T-helper 1 cell (primary cell): ENCODE results near the gene F2RL2.
"Not testable (repeated sequence)": the region's sequence is repeated elsewhere in the genome, so short reads cannot be mapped to it uniquely, and the experiment has no call there.

ENCODE experiments used
- DNase-seq, 5 donors: peaks; one replicate each; pipeline ENCODE4 v3.0.0-alpha.2; 2012 to 2020

Gene F2RL2

DNA sequence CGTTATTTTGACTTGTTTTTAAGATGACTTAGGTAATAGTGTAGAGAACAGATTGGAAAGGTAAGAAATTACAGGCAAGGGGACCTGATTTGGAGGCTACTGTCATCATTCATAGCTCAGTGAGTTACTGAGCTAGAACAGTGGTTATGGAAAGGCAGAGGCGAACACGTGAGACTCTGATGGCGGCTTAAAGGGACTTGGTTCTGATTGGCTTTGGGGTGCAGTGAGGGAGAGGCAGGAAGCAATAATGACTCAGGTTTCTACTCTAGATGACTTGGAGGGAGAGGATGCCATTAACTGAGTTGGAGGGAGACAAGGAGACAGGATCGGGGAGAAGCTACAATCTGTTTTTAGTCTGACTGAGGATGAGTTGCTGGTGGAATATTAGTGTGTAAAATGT lies 3.0 kb downstream of the F2RL2 start:
- peak in 1 of 5 donors; percentile 13 for DNase-seq

DNA sequence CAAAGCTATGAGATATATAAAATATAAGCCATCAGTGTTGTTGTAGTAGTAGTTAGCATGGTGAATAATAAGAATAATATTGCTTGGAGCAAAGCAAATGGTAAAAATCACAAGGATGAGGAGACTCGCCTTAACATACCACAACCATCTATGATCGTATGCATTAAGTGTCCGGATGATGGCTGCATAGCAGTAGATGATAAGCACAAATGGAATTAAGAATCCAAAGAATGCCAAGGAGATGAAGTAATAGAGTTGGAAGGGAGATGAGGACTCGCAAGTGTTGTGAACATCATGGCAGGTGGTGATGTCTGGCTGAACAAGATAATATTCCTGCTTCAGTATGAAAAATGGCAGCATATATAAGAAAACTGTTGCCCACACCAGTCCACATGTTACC lies 5.5 kb downstream of the F2RL2 start:
- DNase-seq = no peak

DNA sequence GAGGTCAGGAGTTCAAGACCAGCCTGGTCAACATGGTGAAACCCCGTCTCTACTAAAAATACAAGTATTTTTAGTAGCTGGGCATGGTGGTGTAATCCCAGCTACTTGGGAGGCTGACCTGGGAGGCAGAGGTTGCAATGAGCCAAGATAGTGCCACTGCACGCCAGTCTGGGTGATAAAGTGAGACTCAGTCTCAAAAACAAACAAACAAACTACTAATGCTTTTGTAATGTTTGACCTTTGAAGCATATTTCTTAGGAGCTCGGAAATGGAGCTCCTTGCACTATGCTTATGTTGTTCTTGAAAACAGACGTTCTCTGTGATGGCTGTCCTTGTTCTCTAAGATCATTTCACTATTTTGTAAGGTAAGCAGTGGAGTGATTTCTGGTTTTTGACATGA lies 6.0 kb downstream of the F2RL2 start:
- DNase-seq = no peak

GRCh38 chr5:76616206-76616605 lies 7.0 kb downstream of the F2RL2 start:
- DNase-seq = no peak

DNA sequence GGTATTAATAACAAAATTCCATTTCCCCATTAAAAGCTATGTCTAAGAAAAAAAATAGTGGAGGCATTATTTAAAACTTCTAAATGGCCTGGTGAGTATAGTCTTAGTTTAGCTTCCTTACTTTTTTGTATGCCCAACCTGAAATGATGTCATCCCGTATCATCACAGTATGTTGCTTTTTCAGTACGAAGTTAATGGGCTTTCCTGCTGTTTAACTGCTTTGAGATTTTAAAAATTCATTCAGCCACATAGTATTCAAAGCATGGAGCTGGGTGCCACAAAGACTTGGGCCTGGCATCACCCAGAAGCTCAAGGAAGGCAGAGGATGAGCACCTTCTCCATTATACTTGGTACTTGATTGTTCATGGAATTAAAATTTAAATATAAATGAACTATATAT lies 7.4 kb downstream of the F2RL2 start:
- DNase-seq = no peak

DNA sequence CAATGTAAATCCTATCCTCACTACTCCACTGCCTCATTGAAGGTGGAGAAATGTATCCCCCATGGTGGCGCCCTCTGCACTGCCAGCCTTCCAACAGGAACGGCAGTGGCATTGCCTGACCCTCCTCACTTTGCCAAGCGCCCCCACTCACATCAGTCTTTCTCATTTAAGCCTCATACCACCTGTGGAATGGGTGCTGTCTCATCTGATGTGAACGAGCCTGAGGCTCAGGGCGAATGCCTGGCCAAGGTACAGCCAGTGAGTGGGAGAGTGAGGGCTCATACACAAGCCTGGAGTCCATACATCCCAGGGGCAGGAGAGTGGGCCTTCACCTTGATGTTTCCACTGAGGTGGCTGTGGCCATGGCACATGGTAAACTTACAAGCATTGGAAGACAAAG lies 10.3 kb downstream of the F2RL2 start:
- DNase-seq = no peak

DNA sequence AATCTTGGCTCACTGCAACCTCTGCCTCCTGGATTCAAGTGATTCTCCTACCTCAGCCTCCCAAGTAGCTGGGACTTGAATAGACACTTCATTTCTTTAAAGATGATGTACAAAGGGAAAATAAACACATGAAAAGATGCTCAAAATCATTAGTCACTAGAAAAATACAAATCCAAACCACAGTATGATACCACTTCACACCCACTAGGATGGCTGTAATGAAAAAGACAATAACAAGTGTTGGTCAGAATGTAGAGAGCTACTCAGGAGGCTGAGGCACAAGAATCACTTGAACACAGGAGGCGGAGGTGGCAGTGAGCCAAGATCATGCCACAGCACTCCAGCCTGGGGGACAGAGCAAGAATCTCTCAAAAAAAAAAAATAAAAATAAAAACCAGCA lies 13.0 kb downstream of the F2RL2 start:
- no peak for DNase-seq

GRCh38 chr5:76608833-76609232 lies 14.4 kb downstream of the F2RL2 start:
- DNase-seq = peak in 1 of 5 donors; percentile 44

DNA sequence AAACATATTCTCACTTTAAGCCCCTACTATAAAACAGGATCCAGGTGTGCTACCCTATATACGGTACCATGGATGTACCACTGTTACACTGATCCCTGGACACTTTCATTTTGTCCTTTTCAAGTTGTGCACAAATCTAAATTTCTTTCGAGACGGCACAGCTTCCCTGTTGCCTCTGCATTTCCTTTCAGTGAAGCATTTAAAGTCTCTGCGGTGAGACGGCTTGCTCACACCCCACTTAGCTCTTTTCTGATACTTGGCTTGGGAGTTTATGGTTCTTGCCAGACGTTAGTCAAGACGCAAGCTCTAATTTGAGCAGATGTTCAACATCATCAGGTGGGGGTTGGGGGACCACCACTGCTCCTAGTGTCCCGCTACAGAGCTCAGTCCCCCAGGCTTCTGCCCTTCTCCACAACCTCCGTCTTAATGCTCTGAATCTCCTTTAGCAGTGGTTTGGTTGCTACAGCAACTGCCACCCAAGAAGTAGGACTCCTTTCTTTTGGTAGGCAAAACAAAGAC lies 15.8 kb downstream of the F2RL2 start:
- no peak for DNase-seq

- DNase-seq = no peak
These were observed 16.5 kb downstream of the F2RL2 start for GRCh38 chr5:76606701-76607100.

- no peak for DNase-seq
These were observed 18.4 kb downstream of the F2RL2 start for GRCh38 chr5:76604838-76605237.

GRCh38 chr5:76603991-76604390 lies 19.2 kb downstream of the F2RL2 start:
- DNase-seq = not testable (repeated sequence)

DNA sequence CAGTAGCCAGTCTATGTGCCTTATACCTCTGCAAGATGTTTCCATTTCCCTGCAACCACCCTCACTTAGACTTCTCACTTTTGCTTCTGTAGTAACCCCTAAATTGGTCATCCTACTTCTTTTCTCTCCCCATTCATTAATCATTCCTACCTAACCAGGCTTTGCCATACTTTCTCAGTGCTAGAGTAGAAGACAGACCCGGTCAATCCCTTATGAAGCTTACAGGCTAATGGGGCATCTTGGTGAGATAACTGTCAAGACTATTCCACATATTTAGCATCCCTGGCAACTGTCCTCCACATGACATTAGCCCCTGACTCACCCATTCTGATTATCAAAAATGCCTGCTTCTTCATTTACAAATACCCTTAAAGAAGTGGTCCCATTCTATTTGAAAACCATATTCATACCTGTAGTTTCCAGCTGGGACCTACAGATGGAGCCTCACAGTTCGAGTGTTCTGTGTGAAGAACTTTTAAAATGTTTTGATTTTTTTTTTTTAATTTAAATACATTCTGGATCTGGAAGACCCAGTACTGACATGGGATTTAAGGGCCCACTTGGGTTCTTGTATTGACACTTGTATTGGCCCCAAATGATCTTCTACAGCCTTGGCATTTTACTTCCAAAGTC lies 21.0 kb downstream of the F2RL2 start:
- no peak for DNase-seq

DNA sequence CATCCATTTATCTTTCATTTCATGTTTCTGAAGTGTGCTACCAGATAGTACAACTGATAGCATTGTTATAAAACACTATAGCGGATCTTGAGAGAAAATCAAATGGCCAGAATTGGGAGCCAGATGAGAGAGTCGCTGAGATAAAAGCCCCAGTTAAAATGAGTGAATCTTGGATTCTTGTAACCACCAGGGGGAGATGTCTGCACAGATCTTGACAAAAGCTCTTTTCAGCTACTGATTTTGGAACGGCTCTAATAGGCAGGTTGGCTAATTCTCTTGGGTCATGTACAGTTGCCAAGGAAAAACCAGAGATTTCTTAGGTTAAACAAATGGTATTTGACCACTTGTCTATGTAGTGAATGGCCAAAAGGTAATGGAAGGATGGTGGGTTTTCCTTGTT lies 21.7 kb downstream of the F2RL2 start:
- DNase-seq = peak in 2 of 5 donors; percentile 15 to 62

- DNase-seq = no peak
These were observed 22.5 kb downstream of the F2RL2 start for GRCh38 chr5:76600716-76601115.

DNA sequence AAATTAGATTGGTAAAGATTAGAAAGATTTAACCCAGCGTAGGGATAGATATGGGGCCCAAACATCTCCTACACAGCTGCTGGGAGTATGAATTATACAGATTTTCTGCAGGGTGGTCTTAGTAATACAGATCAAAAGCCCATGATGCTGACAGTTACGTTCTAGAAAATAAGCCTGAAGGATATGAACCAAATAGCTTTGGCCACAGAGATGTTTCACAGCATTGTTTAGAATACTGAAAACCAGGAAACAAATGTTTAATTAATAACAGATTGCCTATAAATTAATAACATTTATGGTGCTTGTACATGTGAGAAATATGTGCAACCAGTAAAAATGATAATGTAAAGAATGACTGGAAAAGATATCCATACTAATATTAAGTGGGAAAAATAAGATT lies 24.7 kb downstream of the F2RL2 start:
- DNase-seq = no peak

- DNase-seq = no peak
These were observed 27.3 kb downstream of the F2RL2 start for GRCh38 chr5:76595755-76596481.

DNA sequence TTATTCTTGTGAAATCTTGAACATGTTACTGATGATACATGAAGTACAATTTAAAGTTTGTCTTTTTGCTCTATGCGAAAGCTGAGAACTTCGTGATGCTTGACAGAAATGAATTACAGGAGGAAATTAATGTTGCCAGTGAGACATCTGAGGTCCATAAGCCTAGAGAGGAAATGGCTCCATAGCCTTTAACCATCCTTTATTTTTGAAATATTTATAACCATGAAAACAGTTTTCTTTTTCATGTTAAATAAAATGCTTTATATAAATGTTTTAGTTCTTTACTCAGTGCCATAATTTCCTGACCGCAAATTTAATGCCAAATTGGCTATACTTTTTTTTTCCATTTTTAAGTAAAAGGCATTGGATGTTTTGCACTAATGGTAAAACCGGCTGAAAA lies 29.1 kb downstream of the F2RL2 start:
- no peak for DNase-seq

GRCh38 chr5:76592692-76593091 lies 30.5 kb downstream of the F2RL2 start:
- DNase-seq = no peak

- no peak for DNase-seq
These were observed 31.8 kb downstream of the F2RL2 start for GRCh38 chr5:76591366-76591765.

DNA sequence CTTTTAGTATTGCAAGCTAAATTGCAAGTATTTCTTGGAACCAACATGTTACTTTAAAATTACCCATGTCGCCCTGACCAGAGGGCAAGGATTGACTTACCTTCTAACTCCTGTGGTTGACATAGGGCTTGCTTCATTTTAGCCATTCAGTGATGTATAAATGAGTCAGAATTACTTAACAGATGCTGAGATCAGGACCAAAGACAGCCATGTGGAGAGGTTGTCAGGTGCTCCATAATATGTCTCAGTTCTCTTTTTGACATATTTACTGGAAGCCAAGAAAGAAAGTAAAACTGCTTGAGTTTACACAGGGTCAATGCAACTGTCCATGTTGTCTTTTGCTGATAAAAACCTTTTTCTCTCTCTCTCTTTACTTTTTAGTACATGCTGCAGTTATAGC lies 33.2 kb downstream of the F2RL2 start:
- peak in 1 of 5 donors; percentile 40 for DNase-seq

DNA sequence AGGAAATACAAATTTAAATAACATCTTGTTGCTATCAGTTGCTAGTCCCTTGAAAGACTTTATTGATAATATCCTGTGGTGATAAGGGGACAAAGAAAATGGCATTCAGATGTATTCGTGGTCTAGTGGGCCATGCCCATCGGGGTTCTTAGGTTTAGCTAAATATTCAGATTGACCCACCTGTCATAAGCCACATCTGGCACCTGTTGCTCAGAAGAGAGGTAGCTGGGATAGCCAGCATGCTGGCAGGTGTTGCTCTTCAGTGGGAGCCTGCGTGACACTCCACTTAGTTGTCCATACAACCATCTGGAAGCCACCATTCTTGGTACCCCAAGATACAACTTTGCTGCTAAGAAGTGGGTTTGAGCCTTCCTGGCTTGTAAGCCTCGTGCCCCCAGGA lies 36.7 kb downstream of the F2RL2 start:
- no peak for DNase-seq

- no peak for DNase-seq
These were observed 37.4 kb downstream of the F2RL2 start for GRCh38 chr5:76585783-76586217.
